ENCODE measurements around the gene MAP1LC3B.

DNA sequence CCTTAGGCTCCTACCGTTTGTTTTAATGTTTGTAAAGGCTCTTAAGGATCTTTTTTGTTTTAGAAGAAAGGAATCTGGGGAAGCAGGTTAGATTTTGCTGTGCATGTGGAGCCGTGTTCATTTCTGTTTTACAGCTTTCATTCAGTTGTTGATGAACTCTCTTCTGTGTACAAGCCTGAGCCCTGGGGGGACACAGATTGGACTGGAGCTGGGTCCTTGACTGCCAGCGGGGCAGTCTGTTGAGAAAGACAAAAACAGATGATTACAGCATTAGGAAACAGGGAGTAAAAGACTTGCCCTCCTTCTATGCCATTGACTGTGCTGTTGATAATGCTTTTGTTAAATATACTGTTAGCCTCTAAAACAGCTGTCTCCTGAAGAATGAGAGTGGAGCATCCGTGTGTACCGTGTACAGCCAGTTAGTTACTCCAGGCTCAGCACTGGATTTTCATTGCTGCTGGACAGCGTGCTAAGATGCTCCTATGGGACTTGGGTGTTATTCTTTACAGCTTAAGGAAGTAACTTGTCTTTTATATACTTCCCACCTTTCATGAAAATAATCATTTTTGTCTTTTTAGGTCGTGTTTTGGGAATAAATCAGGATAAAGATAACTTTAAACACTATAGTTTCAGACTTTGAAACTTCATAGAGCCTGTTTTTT lies 3.2 kb downstream of the MAP1LC3B start:
- TF ChIP-seq, protein P1, sequence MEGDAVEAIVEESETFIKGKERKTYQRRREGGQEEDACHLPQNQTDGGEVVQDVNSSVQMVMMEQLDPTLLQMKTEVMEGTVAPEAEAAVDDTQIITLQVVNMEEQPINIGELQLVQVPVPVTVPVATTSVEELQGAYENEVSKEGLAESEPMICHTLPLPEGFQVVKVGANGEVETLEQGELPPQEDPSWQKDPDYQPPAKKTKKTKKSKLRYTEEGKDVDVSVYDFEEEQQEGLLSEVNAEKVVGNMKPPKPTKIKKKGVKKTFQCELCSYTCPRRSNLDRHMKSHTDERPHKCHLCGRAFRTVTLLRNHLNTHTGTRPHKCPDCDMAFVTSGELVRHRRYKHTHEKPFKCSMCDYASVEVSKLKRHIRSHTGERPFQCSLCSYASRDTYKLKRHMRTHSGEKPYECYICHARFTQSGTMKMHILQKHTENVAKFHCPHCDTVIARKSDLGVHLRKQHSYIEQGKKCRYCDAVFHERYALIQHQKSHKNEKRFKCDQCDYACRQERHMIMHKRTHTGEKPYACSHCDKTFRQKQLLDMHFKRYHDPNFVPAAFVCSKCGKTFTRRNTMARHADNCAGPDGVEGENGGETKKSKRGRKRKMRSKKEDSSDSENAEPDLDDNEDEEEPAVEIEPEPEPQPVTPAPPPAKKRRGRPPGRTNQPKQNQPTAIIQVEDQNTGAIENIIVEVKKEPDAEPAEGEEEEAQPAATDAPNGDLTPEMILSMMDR (IDR thresholded peaks at IDR 0.05; ENCODE audit: poor library complexity) = no peak
- TF ChIP-seq EZH2 (IDR thresholded peaks at IDR 0.05; ENCODE audit: borderline replicate concordance) = no peak
